Suprapubic skin (tissue), 3 donors: ENCODE results near the gene IL17RB.

Experiments used
- POLR2AphosphoS5 ChIP-seq, 3 donors: sonication (generic); formaldehyde crosslinking; IDR thresholded peaks; one replicate each; pipeline ENCODE4 v1.6.1; 2017; ENCODE audit warnings: antibody characterized with exemption in 3 of 3
- TF ChIP-seq, protein P1 (sequence below), 2 donors: fragments of 200-600 bp in 1 of 2; fragments of 450-650 bp in 1 of 2; sonication (generic) in 1 of 2; IDR thresholded peaks; one replicate each; pipeline ENCODE4 v1.5.1; 2016 to 2019; ENCODE audit warnings: antibody characterized with exemption in 2 of 2, mild to moderate bottlenecking in 1 of 2, moderate library complexity in 1 of 2

DNA sequence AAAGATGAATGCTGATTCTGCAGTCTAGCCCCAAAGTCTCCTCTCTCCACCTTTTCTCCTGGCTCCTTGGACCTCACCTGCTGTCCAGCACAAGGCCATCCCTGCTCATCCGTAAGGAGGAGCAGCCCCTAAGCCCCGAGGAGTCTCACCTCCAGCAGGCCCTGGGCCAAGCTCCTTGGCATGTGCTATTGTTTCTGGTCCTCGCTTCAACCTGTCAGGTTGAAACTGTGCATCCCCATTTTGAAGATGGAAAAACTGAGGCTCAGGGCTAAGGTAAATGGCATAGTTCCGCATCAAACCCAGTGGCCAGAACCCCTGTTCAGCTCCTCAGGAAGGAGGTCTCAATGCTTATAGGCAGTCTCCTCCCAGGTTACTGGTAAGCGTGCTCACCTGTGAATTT lies 26.3 kb upstream of the IL17RB start:
- TF ChIP-seq POLR2AphosphoS5 (IDR thresholded peaks at IDR 0.05) = no peak
- TF ChIP-seq, protein P1, sequence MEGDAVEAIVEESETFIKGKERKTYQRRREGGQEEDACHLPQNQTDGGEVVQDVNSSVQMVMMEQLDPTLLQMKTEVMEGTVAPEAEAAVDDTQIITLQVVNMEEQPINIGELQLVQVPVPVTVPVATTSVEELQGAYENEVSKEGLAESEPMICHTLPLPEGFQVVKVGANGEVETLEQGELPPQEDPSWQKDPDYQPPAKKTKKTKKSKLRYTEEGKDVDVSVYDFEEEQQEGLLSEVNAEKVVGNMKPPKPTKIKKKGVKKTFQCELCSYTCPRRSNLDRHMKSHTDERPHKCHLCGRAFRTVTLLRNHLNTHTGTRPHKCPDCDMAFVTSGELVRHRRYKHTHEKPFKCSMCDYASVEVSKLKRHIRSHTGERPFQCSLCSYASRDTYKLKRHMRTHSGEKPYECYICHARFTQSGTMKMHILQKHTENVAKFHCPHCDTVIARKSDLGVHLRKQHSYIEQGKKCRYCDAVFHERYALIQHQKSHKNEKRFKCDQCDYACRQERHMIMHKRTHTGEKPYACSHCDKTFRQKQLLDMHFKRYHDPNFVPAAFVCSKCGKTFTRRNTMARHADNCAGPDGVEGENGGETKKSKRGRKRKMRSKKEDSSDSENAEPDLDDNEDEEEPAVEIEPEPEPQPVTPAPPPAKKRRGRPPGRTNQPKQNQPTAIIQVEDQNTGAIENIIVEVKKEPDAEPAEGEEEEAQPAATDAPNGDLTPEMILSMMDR (IDR thresholded peaks at IDR 0.05) = no peak
